ENCODE measurements around the gene FBXO28. TPM values are rescaled to one million over a fixed set of nuclear protein-coding genes. Genes with fewer than 3 reads are reported as not detected.

The FBXO28 gene
- total and polyA plus RNA-seq, 2 donors (not counting 3 experiments of a cell fraction or from before 2014, with no cell fraction given) = 8.9 to 32.6 TPM

DNA sequence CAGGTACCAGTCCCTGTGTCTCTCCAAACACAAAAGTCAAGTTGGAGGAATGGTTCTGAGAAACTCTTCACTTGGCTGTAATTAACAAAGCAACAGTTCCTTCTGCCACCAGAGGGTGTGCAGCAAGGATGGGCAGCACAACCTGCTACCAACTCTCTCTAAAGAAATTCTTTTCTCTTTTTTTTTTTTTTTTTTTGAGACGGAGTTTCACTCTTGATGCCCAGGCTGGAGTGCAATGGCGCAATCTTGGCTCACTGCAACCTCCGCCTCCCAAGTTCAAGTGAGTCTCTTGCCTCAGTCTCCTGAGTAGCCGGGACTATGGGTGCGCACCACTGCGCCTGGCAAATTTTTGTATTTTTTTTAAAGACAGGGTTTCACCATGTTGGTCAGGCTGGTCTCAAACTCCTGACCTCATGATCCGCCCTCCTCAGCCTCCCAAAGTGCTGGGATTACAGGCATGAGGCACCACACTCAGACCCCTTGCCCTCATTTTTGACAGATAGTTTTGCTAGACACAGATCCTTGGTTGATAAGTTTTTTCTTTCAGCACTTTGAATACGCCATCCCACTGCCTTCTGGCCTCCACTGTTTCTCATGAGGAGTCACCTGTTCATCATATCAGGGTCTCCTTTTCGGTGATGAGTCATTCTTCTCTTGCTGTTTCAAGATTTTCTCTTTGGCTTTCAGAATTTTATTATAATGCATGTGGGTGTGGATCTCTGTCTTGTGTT lies 57.0 kb downstream of the FBXO28 start:
- Histone ChIP-seq H4K20me1 (replicated peaks; ENCODE audit: control insufficient read depth, extremely low read depth, insufficient read depth, low read length) (no peaks in the 10 kb centered on the region), H3K9me3 (replicated peaks; ENCODE audit: control insufficient read depth, insufficient read depth, low read length) (no peaks in the 10 kb centered on the region), H3K27me3 (ENCODE audit: control insufficient read depth in 2 of 2, insufficient read depth in 2 of 2, low read length in 2 of 2) (peaks cover 0 to 3% of the 10 kb centered on the region in 2 experiments), H3K4me3 (replicated peaks in 1 of 3; ENCODE audit: insufficient read depth in 1 of 3, low read depth in 1 of 3, low read length in 3 of 3) (no peak overlapping the region), H2AFZ (ENCODE audit: low read depth, low read length) (no peak overlapping the region), H3K4me2 (ENCODE audit: insufficient read depth, low read length) (no peak overlapping the region), H3K79me2 (ENCODE audit: control insufficient read depth, insufficient read depth, low read length) (no peaks in the 10 kb centered on the region), H3K27ac (ENCODE audit: insufficient read depth, low read depth, low read length) (no peak overlapping the region), H3K36me3 (ENCODE audit: control insufficient read depth in 2 of 2, extremely low read depth in 1 of 2, insufficient read depth in 2 of 2, low read length in 2 of 2) (no peaks in the 10 kb centered on the region), H3K4me1 (ENCODE audit: control insufficient read depth, extremely low read depth, insufficient read depth, low read length) (peaks cover 11% of the 10 kb centered on the region), H3K9me1 (replicated peaks; ENCODE audit: control insufficient read depth, extremely low read depth, insufficient read depth, low read length) (no peaks in the 10 kb centered on the region), H3K9ac (replicated peaks; ENCODE audit: extremely low read depth, insufficient read depth, low read length) (no peak overlapping the region)
- intact Hi-C loops (cut with micrococcal nuclease) (no loop called here), dilution Hi-C loops (cut with MboI; ENCODE audit: extremely low pct_ligation_motif_present, low sequenced_read_pairs) (no loop called here)
- FAIRE-seq (no peak), DNase-seq (ENCODE audit: low read depth, low spot score) (peak; percentile 40)
- CTCF ChIA-PET = interaction anchor here (0.7 to 2.7 kb wide), 3 partner anchors 162 to 752 kb away, joined by 3 to 12 read pairs (median 3); no protein-coding TSS in a partner anchor
- BruUV-seq (replicated peaks) = no TSS peak
- TF ChIP-seq EZH2 (IDR thresholded peaks at IDR 0.05; ENCODE audit: borderline replicate concordance, low read depth, low read length, severe bottlenecking) (no peak), FOS (IDR thresholded peaks at IDR 0.05; ENCODE audit: borderline replicate concordance, insufficient read depth, low read length) (no peak), MYC (IDR thresholded peaks at IDR 0.05; ENCODE audit: low read depth, low read length) (no peak), POLR2A (IDR thresholded peaks at IDR 0.05; ENCODE audit: low read depth, low read length) (no peak), JUN (IDR thresholded peaks at IDR 0.05; ENCODE audit: borderline replicate concordance, insufficient read depth, insufficient read length, low read depth) (peak; percentile 8), POLR2AphosphoS5 (IDR thresholded peaks at IDR 0.05; ENCODE audit: insufficient read depth, low read depth, low read length) (no peak), GATA2 (IDR thresholded peaks at IDR 0.05; ENCODE audit: insufficient read depth, insufficient read length, low read depth, low read length) (no peak)
- TF ChIP-seq, protein P1, sequence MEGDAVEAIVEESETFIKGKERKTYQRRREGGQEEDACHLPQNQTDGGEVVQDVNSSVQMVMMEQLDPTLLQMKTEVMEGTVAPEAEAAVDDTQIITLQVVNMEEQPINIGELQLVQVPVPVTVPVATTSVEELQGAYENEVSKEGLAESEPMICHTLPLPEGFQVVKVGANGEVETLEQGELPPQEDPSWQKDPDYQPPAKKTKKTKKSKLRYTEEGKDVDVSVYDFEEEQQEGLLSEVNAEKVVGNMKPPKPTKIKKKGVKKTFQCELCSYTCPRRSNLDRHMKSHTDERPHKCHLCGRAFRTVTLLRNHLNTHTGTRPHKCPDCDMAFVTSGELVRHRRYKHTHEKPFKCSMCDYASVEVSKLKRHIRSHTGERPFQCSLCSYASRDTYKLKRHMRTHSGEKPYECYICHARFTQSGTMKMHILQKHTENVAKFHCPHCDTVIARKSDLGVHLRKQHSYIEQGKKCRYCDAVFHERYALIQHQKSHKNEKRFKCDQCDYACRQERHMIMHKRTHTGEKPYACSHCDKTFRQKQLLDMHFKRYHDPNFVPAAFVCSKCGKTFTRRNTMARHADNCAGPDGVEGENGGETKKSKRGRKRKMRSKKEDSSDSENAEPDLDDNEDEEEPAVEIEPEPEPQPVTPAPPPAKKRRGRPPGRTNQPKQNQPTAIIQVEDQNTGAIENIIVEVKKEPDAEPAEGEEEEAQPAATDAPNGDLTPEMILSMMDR (IDR thresholded peaks at IDR 0.05; ENCODE audit: extremely low read depth in 1 of 2, insufficient read depth in 1 of 2, low read depth in 1 of 2, low read length in 2 of 2) = peak; percentile 29 to 47
- TF ChIP-seq, protein P2, sequence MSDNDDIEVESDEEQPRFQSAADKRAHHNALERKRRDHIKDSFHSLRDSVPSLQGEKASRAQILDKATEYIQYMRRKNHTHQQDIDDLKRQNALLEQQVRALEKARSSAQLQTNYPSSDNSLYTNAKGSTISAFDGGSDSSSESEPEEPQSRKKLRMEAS (IDR thresholded peaks at IDR 0.05; ENCODE audit: insufficient read depth, insufficient read length) = no peak
- POLR2A ChIA-PET = no interaction called here

All from endothelial cell of umbilical vein (primary cell).